GM12874 (cell line): Measurements from ENCODE around the gene TMEM237.

ENCODE experiments used
- TF ChIP-seq, protein P1 (sequence below): IDR thresholded peaks from 2 replicates; pipeline ENCODE4 v1.5.1; 2011; ENCODE audit warnings: low read depth, mild to moderate bottlenecking, control low read depth, low read length, moderate library complexity; ENCODE audit not compliant: insufficient read depth

TMEM237 gene

DNA sequence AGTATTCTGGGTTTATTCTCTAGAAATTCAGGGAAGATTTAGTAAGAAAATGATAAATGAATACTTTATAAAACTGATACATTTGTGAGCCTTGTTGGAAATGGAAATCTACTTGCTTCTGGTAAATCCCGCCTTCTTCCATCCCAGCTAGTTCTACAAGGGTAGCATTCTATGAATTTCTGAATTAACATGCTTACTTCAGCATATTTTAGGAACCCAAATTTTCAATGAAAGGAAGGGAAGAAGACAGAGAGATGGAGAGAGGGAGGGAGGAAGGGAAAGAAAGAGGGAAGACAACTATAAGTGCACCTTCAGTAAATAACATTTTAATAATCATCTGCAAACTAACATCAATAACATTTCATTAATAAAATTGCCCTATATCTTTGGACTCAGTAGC is 26.6 kb upstream of the TMEM237 start:
- TF ChIP-seq, protein P1, sequence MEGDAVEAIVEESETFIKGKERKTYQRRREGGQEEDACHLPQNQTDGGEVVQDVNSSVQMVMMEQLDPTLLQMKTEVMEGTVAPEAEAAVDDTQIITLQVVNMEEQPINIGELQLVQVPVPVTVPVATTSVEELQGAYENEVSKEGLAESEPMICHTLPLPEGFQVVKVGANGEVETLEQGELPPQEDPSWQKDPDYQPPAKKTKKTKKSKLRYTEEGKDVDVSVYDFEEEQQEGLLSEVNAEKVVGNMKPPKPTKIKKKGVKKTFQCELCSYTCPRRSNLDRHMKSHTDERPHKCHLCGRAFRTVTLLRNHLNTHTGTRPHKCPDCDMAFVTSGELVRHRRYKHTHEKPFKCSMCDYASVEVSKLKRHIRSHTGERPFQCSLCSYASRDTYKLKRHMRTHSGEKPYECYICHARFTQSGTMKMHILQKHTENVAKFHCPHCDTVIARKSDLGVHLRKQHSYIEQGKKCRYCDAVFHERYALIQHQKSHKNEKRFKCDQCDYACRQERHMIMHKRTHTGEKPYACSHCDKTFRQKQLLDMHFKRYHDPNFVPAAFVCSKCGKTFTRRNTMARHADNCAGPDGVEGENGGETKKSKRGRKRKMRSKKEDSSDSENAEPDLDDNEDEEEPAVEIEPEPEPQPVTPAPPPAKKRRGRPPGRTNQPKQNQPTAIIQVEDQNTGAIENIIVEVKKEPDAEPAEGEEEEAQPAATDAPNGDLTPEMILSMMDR: no peak

DNA sequence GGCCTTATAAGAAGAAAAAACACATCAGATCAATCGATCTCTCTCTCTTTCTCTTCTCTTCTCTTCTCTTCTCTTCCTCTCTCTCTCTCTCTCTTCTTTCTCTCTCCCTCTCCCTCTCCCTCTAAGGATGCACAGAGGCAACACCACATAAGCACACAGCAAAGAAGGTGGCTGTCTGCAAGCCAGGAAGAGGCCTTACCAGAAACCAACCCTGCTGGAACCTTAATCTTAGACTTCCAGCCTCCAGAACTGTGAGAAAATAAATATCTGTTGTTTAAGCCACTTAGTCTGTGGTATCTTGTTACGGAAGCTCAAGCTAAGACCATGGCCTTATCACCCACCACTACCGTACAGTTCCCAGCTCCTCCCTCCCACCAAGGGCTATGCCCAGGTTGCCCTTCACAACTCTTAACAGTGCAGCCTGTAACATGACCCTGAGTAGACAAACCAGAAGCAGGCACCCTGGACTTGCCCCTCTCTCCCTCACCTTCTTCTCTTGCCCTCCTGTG is 25.2 kb upstream of the TMEM237 start:
- TF ChIP-seq, protein P1: no peak

DNA sequence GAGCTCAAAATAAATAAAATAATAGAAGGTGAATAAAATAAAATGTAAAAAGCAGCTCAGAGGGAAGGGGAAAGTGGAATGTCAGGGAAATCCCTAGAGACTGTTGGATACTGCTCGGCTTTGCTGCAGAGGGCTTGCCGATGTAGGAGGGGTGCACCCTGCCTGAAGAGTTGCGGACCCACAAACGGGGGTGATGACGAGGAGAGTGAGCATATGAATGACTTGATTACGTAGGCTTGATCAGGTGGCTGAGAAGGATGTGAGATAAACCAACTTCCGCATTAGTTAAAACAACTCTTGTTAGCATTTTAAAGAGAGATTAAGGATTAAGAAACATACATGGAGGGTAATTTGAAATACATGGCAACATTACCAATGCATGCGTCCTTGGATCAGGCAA is 21.0 kb upstream of the TMEM237 start:
- TF ChIP-seq, protein P1: no peak

DNA sequence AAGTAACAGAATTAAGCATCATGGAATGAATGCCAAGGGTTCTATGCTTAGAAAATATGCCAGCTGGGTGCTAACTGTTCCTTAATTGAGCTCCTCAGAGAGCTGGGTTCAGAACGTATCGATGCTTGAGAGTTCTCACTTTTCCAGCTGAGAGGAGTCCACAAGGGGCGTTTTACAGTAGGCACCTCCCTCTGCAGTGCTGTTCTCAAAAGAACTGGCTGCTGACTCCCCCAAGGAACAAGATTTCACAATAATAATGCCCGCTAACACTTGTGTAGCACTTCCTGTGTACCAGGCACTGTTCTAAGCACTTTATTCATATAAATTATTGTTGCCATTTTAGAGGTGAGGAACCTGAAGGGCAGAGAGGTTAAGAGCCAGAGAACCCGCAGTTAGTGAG is 18.1 kb upstream of the TMEM237 start:
- TF ChIP-seq, protein P1: no peak

DNA sequence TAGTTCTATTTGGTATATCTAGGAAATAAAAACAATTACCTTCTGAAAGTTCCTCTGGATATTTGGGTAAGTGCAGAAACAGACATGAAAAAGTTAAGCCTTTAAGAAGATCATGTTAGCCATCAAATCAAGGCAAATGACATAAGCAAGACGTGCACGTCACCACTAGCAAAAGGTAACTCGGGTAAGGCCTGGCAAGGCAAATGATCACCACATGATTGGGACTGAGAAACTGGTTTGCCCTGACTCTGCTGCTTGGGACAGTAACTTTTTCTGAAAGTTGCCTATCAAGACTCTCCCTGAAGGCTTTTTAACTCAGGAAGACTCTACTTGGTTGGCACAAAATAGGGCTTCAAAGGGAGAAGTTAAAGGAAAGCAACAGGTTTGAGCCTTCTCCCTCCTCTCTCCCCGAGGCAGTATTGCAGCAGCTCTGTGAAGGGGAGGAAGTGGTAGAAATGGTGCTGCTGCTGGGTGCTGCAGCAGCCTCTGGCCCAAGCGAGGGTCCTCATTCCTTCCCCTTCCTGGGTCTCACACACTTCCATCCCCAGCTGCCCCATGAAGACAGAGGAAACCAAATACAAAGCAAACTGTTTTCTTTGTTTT is 17.1 kb upstream of the TMEM237 start:
- TF ChIP-seq, protein P1: no peak

DNA sequence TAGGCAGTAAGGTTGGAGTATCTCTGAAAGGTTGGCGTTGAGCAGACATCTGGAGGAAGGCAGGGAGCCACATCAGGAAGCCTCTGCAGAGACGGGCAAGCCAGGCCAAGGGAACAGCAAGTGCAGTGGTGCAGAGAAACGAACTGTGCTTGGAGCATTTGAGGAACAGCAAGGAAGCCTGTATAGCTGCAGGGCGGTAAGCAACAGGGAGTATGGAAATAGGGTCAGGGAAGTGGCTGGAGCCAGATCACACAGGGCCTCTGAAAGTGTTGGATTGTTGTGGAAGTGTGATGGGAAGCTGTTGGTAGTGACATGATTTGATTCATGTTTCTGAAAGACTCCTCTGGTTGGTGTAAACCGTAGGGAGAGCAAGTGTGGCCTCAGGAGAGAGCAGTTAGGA is 13.4 kb upstream of the TMEM237 start:
- TF ChIP-seq, protein P1: no peak

DNA sequence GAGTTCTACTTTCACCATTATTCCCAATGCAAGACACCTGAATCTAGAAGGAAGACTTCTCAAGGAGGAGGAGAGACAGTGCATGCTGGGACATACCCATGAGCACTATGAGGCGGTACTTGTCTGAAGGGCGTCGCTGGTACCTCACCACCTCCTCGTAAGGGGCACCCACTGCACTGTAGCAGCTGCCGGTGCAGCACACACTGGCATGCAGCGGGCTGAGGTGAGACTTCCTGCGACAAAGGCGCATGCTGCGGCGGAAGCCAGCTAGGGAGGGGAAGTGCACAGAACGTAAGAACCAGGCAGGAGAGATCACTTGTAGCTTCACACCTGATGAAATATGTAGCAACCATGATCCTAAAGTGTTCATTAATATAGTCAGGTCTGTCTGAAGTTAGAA is 12.8 kb upstream of the TMEM237 start:
- TF ChIP-seq, protein P1: no peak
